A549 (cell line): ENCODE measurements around the gene REM2.

ENCODE experiments used
- CHD4 ChIP-seq: fragments of 200-600 bp; sonication (generic); IDR thresholded peaks from 2 replicates; pipeline ENCODE4 v1.6.1; 2016; ENCODE audit warnings: antibody characterized with exemption, mild to moderate bottlenecking, borderline replicate concordance
- ELK1 ChIP-seq: fragments of 150-350 bp; IDR thresholded peaks from 2 replicates; pipeline ENCODE4 v1.6.1; 2014; ENCODE audit warnings: low read depth, mild to moderate bottlenecking, low read length
- HDAC2 ChIP-seq: fragments of 200-600 bp; sonication (generic); IDR thresholded peaks from 2 replicates; pipeline ENCODE4 v1.6.1; 2016
- JUNB ChIP-seq: fragments of >200 bp; sonication (Bioruptor Twin); formaldehyde crosslinking; IDR thresholded peaks from 2 replicates; pipeline ENCODE4 v1.6.1; 2016
- MYC ChIP-seq: IDR thresholded peaks from 2 replicates; pipeline ENCODE4 v1.6.1; 2012; ENCODE audit warnings: mild to moderate bottlenecking, inconsistent platforms, low read length, improper control_type of control experiment, borderline replicate concordance
- NR3C1 ChIP-seq: fragments of >200 bp; sonication (Bioruptor Twin); formaldehyde crosslinking; IDR thresholded peaks from 3 replicates; pipeline ENCODE4 v1.6.1; 2017
- RAD21 ChIP-seq, 2 experiments: fragments of >200 bp in 1 of 2; sonication (Bioruptor Twin) in 1 of 2; formaldehyde crosslinking in 1 of 2; IDR thresholded peaks in 1 of 2; conservative IDR thresholded peaks in 1 of 2; 2 replicates in 1 of 2; 3 replicates in 1 of 2; pipeline ENCODE4 v1.6.1; 2012 to 2018; ENCODE audit warnings: inconsistent platforms in 1 of 2
- REST ChIP-seq: fragments of 200-600 bp; sonication (generic); IDR thresholded peaks from 2 replicates; pipeline ENCODE4 v1.6.1; 2016; ENCODE audit warnings: antibody characterized with exemption, mild to moderate bottlenecking, moderate library complexity
- SMC3 ChIP-seq: fragments of >200 bp; sonication (Bioruptor Twin); formaldehyde crosslinking; IDR thresholded peaks from 3 replicates; pipeline ENCODE4 v1.6.1; 2018; ENCODE audit warnings: inconsistent platforms
- SREBF2 ChIP-seq: fragments of 450-650 bp; IDR thresholded peaks from 2 replicates; pipeline ENCODE4 v1.6.1; 2014; ENCODE audit warnings: mild to moderate bottlenecking, moderate library complexity
- TF ChIP-seq, protein P1 (sequence below): fragments of >200 bp; sonication (Bioruptor Twin); formaldehyde crosslinking; IDR thresholded peaks from 3 replicates; pipeline ENCODE4 v1.5.1; 2016
- TF ChIP-seq, protein P2 (sequence below): fragments of 450-650 bp; IDR thresholded peaks from 2 replicates; pipeline ENCODE4 v1.6.1; 2014; ENCODE audit warnings: antibody characterized with exemption
- TF ChIP-seq, protein P3 (sequence below): fragments of >200 bp; sonication (Bioruptor Twin); formaldehyde crosslinking; IDR thresholded peaks from 3 replicates; pipeline ENCODE4 v1.6.1; 2016

- TF ChIP-seq, protein P1, sequence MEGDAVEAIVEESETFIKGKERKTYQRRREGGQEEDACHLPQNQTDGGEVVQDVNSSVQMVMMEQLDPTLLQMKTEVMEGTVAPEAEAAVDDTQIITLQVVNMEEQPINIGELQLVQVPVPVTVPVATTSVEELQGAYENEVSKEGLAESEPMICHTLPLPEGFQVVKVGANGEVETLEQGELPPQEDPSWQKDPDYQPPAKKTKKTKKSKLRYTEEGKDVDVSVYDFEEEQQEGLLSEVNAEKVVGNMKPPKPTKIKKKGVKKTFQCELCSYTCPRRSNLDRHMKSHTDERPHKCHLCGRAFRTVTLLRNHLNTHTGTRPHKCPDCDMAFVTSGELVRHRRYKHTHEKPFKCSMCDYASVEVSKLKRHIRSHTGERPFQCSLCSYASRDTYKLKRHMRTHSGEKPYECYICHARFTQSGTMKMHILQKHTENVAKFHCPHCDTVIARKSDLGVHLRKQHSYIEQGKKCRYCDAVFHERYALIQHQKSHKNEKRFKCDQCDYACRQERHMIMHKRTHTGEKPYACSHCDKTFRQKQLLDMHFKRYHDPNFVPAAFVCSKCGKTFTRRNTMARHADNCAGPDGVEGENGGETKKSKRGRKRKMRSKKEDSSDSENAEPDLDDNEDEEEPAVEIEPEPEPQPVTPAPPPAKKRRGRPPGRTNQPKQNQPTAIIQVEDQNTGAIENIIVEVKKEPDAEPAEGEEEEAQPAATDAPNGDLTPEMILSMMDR: no peak
- TF ChIP-seq REST (no peak), CHD4 (no peak), ELK1 (no peak), MYC (no peak), SREBF2 (no peak), JUNB (no peak), SMC3 (no peak), RAD21 (conservative IDR thresholded peaks at IDR 0.05 in 1 of 2, IDR thresholded peaks at IDR 0.05 in 1 of 2) (no peak), HDAC2 (no peak), NR3C1 (no peak)
- TF ChIP-seq, protein P2, sequence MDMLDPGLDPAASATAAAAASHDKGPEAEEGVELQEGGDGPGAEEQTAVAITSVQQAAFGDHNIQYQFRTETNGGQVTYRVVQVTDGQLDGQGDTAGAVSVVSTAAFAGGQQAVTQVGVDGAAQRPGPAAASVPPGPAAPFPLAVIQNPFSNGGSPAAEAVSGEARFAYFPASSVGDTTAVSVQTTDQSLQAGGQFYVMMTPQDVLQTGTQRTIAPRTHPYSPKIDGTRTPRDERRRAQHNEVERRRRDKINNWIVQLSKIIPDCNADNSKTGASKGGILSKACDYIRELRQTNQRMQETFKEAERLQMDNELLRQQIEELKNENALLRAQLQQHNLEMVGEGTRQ: no peak
- TF ChIP-seq, protein P3, sequence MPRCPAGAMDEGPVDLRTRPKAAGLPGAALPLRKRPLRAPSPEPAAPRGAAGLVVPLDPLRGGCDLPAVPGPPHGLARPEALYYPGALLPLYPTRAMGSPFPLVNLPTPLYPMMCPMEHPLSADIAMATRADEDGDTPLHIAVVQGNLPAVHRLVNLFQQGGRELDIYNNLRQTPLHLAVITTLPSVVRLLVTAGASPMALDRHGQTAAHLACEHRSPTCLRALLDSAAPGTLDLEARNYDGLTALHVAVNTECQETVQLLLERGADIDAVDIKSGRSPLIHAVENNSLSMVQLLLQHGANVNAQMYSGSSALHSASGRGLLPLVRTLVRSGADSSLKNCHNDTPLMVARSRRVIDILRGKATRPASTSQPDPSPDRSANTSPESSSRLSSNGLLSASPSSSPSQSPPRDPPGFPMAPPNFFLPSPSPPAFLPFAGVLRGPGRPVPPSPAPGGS: no peak
These were observed 12.4 kb downstream of the REM2 start for GRCh38 chr14:22895402-22895801.
